Stimulated activated CD4-positive, alpha-beta T cell treated with anti-CD3 and anti-CD28 coated beads, Interleukin-2, amount 100 ng/mL, for 48 hours (primary cell): ENCODE data around the gene LSM7.
A peak's percentile ranks its signal among the peaks of the same experiment; 100 is the strongest.

Source experiments
- DNase-seq, 2 donors: peaks; one replicate each; pipeline ENCODE4 v3.0.0-alpha.2; 2020

Gene LSM7

GRCh38 chr19:2328401-2329148 is at the start of gene LSM7, which contains the start of gene SPPL2B:
TSS of gene LSM7 (minus strand) at chr19:2328586. CDS start at chr19:2328566, 20 bp downstream.
TSS of gene SPPL2B (plus strand) at chr19:2328684. CDS start at chr19:2328710, 26 bp downstream.
- DNase-seq, result peak; percentile 90 to 91

- no peak for DNase-seq
These were observed 48.6 kb upstream of the LSM7 start for GRCh38 chr19:2376784-2377519.

- DNase-seq, result no peak
These were observed 47.2 kb upstream of the LSM7 start for GRCh38 chr19:2375353-2376121.

GRCh38 chr19:2374808-2375207 is 46.4 kb upstream of the LSM7 start:
- DNase-seq, result no peak

- DNase-seq, result no peak
These were observed 43.8 kb upstream of the LSM7 start for GRCh38 chr19:2372076-2372612.

GRCh38 chr19:2371656-2372055 is 43.3 kb upstream of the LSM7 start:
- DNase-seq, result no peak

- no peak for DNase-seq
These were observed 37.0 kb upstream of the LSM7 start for GRCh38 chr19:2365201-2365970.

- DNase-seq, result no peak
These were observed 35.0 kb upstream of the LSM7 start for GRCh38 chr19:2363419-2363818.

- DNase-seq, result no peak
These were observed 34.5 kb upstream of the LSM7 start for GRCh38 chr19:2362970-2363300.

GRCh38 chr19:2362046-2362969 is 33.9 kb upstream of the LSM7 start:
- no peak for DNase-seq

- DNase-seq, result no peak
These were observed 33.1 kb upstream of the LSM7 start for GRCh38 chr19:2361246-2362045.

- DNase-seq, result no peak
These were observed 32.4 kb upstream of the LSM7 start for GRCh38 chr19:2360833-2361232.

- DNase-seq, result no peak
These were observed 31.8 kb upstream of the LSM7 start, which contains the start of gene TMPRSS9 for GRCh38 chr19:2359992-2360685. TSS of gene TMPRSS9 (plus strand) at chr19:2360265. CDS start at chr19:2389786, 29,521 bp downstream.

- DNase-seq, result no peak
These were observed 30.3 kb upstream of the LSM7 start for GRCh38 chr19:2358548-2359173.

- no peak for DNase-seq
These were observed 29.2 kb upstream of the LSM7 start for GRCh38 chr19:2357279-2358206.

GRCh38 chr19:2356036-2356646 is 27.8 kb upstream of the LSM7 start:
- no peak for DNase-seq
